NCI-H146 treated with DMSO at 0.1 percent for 48 hours (cell line): Measurements from ENCODE around the gene NAP1L4.

Experiments
- DNase-seq: peaks from one replicate; lab custom pipeline; 2025; ENCODE audit not compliant: unreplicated experiment; lab: John Stamatoyannopoulos, UW

The NAP1L4 gene, protein sequence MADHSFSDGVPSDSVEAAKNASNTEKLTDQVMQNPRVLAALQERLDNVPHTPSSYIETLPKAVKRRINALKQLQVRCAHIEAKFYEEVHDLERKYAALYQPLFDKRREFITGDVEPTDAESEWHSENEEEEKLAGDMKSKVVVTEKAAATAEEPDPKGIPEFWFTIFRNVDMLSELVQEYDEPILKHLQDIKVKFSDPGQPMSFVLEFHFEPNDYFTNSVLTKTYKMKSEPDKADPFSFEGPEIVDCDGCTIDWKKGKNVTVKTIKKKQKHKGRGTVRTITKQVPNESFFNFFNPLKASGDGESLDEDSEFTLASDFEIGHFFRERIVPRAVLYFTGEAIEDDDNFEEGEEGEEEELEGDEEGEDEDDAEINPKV

DNA sequence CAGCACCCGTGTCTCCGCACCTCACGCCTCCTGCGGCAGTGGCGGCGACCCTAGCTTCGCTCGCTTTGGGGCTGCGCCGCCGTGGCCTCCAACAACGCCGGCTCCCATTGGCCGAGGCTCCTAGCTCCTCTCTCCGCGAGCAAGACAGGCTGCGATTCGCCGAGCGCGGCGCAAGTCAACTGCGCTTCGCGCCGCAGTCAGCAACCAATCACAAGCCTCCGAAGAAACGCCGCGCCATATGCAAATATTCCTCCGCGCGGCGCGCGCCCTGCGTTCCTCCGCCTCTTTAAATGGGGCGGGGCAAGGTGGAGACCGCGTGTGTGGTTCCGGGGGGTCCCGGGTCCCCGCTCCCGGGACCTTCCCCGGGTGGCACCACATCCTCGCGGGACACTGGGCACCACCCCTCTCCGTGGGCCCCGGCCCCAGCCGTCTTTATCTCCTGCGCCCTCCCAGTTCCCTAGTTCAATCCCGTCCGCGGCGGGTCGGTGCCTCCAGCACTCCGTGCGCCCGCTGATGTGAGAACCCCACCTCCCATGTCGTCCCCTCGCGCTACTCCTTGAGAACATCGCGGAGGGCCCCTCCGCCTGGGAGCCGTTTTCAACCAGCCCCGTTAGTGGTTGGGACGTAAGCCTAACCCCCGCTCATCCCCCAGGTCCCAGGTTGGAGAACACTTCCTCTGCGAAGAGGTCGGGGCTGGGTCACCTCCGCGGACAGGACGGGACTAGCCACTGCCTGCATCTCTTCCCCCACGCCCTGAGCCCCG is at the start of gene NAP1L4:
Gene NAP1L4, minus strand, starts transcription at position 96 of the 763 bp plus-strand sequence. CDS start 13,109 bp downstream, outside the sequence.
- peak; percentile 93 for DNase-seq

DNA sequence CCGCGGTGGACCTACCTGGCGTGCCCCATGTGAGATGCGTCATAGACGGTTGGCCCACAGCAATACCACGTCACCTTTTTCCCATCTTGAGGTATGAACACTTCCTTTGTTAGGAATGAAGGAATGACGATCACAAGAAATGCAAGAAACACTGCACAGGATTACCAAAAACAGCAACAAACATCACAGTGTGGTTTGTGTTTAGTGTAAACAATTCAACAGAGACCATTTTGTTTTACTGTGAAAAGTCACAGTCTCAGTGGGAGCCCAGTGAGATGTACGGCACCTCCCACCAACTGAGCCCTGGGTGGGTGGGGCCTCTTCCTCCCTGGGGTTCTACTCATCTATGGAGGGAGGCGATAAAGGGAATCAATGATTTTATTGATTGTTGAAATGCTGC is 48.8 kb upstream of the NAP1L4 start:
- DNase-seq, result no peak

DNA sequence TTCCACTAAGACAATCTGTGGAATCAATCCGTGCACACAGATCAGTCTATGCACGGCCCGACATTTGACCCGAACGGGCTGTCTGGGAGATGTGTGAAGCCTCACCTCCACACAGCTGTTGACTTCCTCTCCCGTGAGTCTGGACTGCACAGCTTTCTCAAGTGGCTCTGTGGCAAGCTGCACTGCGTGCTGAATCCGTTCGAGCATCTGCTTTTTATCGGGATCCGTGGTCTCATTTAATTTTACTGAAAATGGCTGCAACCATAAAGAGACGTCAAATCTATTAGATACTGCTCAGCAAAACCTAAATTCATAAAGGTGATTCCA is 45.8 kb upstream of the NAP1L4 start:
- no peak for DNase-seq

DNA sequence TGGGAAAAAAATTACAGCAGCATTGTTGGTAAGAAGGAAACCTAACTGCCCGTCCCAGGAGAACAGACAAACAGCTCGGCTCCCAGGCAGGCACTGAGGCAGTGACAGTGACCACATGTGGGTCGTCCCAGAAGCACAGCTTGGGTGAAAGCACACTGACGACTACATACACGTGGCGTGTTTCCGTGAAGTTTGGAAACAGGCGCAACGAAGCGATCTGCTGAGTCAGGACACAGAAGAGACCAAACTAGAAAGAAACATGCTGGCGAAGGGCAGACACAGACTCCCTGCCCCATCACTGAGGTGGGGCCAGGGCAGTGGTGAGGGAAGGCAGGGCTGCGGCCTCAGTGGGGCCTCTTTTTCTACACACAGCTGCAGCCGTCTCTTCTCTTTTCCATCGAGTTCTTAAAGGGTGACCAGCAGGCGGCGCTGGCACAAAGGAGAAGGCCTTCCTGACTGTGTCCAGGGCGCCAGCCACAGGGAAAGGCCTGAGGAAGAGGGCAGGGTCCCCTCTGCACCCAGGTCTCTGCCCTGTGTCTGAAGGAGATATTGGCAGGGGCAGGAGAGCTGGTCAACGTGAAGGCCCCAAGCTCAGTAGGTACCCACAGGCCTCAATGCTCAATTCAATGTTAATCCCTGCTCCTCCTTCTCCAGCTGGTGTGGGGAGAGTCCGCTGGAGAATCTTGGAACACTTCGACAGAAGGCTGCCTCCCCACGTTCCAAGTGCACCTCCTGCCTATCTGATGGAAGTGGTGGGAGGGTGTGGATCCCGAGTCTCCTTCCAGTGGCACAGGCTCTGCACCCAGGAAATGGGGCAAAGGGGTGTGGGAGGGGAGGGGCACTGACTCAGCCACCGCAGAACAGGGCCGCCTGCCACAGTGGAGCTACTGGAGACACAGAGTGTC is 45.2 kb upstream of the NAP1L4 start:
- peak; percentile 31 for DNase-seq

DNA sequence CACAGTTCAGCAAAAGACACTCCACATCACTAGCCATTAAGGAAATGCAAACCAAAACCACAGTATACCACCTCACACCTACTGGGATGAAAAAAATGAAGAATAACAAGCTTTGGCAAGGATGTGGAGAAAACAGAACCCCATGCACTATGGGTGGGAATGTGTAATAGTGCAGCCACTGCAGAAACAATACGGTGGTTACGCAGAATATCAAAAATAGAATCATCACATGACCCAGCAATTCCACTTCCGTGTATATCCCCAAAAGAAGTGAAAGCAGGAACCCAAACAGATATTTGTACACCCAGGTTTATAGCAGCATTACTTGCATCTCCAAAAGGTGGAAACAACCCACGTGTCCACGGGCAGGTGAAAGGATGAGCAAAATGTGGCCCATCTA is 44.3 kb upstream of the NAP1L4 start:
- DNase-seq, result no peak

DNA sequence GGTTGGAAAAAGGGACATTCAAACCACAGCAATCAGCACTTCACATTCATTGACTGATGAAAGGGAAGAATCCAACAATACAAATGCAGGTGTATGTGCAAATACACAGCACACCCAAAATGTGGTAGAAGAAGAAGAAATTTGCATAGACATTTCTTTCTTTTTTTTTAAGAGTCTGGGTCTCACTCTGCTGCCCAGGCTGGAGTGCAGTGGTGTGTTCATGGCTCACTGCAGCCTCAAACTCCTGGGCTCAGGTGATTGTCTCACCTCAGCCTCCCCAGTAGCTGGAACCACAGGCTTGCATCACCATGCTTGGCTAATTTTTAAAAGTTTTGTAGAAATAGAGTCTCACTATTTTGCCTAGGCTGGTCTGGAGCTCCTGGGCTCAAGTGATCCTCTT is 43.2 kb upstream of the NAP1L4 start:
- DNase-seq, result no peak

DNA sequence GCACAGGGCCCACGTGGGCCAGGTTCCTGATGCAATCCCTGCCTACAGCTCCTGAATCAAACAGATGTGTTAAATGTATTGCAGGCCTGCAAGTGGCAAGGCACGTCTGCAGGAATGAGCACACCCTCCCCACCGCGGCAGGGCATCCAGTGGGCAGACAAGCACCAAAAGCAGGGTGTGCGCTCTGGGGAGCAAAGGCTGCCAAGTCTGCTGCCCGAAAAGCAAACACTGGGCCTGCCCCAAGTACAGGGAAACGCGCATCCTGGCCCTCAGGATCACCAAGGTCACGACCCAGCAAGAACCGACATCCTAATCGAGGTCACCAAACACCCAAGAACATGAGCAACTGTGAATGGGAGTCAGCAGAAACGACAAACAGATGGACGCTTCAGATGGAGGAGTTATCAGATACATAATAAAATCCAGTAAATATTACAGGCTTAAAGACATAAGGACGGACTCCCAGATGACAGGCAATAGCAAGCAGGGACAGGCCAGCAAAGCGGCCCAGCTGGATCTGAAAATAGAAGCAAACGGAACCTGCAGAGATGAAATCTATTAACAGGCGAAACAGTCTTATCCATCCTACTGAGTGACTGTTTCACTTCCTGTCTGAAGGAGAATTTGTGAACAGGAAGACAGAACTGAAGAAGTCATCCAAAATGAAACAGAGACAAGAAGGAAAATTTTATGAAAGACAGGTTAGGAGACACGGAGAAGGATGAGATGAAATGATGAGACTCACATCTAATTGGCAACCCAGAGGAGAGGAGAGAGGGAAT is 38.4 kb upstream of the NAP1L4 start:
- no peak for DNase-seq

DNA sequence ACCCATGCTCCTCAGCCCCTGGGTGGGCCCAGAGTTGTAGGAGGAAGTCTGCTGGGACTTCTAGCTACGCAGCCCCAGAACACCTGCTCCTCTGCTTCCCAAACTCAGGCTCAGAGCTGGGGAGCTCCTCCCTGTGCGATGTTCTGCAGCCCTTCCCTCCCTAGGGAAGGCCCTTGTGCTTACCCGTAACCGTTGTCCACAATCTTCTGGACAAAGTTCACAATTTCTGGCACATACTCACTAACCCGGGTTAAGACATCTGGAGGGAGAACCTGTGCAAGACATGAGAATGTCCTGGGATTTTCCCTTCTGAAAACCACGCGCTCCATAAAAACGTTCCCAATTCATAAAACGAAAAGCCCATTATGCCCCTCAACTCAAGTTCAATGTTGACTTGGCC is 36.7 kb upstream of the NAP1L4 start:
- DNase-seq, result no peak

DNA sequence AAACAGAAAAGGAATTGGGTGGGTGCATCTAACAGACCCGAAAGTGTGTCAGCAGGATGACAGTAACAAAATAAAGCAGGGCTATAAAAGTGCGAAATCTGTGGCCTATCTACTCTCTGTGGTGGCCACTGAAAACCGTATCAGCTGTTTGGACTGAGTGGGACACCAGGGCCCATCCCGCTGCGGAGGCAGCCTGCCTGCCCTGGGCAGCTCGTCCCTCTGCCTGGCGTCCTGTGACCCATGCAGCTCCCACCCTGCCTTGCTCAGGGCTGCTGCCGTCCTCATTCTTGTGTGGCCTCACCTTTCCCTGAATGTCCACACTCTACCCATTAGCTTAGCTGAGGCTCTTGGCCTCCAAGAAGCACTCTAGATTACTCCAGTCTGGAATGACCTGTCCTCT is 34.7 kb upstream of the NAP1L4 start:
- no peak for DNase-seq

DNA sequence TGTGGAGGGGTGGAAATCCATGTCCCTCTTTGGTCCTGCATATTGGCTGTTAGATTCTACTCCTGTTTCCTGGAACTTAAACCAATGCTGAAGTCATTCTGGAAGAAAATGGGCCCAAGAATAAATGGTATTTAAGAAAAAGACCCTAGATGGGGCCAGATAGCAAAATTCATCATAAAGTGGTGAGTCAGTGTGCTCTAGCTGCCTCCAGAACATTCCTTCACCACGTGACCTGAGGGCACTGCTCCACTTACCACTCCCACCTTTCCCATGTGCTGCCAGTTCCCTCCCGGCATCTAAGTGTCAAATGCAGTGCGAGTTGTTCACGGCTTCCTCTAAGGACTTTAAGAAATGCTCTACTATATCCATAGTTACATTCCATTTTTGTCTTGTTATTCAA is 30.9 kb upstream of the NAP1L4 start:
- DNase-seq, result no peak

DNA sequence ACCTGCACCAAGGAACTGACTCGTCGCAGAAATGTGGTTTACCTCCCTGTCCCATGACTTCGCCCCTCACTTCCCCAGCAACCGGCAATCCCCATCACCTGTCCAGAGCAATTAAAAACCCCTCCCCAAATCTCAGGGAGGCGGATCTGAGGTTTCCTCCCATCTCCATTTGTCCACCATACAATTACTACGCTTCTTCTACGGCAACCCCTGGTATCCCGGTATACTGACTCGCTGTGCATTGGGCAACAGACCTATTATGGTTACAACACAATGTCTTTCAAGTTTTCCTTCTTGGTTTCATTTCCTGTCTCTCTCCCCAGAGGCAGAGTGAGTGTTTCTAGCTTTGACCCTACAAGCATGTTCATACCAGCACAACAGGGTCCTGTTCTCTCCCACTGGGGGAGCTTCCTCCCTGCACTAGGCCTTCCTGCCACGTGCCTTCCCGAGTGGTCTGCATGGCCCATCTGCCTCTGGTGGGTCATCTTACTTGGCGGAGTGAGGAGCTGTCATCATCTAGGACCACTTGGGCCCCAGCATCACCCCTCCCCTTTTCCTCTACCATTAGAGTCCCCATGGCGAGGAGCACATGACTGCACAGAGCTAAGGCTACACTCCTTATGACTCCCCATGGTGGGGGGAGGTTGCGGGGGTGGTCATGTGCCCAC is 30.3 kb upstream of the NAP1L4 start:
- no peak for DNase-seq

DNA sequence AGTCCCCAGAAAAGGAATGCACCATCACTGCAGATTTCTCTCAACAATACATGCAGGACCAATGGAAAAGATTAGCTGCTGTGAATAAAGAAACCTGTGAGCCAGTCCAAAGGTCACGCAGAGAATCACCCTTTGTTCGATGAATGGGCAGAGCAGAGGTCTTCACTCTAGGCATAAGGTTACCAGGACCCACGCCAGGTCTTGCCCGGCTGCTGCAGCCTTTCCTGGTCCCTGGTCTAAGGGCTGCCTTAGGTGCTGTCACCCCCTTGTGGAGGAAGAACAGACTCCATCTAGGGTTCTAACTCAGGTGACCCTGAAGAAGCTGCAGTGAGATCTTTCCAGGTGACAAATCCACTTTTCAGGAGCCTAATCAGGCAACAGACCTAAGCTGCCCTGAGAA is 29.0 kb upstream of the NAP1L4 start:
- no peak for DNase-seq

DNA sequence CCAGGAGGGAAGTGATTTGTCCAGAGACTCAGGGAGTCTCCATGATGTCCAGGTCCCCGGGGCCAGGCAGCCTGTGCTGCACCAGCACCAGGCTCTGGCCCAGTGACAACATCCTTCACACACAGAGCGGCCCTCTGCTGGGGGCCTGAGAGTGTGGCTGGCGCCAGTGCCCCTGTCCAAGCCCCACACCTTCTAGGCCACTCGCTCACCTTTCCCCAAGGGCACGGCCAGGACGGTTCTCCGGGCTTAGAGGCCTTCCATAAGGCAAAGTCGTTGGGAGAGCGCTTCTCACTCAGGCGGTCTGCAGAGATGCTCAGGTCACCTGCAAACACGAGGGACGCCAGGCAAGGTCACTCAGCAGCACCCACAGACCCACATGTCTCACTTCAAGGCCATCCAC is 27.9 kb upstream of the NAP1L4 start:
- no peak for DNase-seq

DNA sequence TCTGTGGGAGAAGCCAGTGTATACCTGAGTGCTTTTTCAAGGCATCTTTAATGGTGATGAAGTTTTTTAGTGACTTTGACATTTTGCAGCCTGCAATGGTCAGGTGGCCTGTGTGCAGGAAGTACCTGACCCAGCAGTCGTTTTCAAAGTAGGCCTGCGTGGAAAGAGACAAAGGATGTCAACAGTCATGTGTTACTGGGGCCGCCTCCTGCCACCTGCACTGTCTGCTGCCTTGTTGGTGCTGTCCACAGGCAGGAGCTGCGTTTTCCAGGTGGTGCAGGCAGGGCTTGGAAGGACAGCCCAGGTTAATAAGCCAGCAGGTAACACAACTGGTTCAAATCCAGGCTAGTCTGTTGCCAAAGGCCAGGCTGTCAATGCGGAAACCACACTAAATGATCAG is 26.5 kb upstream of the NAP1L4 start:
- no peak for DNase-seq

DNA sequence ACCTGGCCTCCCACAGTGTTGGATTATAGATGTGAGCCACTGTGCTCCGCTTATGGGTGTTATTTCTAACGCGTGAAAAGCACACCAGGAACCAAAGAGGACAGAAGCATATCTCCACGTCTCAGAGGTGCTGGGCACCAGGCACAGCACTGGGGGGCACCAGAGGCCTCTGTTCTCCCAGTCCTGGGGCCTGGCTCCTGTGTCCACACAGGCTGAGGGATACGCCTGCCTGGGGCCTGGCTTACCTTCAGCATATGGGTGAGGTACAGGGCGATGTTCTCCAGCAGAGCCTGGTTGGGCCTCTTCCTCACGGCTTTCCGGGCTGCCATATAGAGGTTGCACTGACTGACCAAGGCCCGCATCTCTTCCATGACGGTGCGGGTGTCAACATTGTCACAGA is 24.7 kb upstream of the NAP1L4 start:
- DNase-seq, result no peak

DNA sequence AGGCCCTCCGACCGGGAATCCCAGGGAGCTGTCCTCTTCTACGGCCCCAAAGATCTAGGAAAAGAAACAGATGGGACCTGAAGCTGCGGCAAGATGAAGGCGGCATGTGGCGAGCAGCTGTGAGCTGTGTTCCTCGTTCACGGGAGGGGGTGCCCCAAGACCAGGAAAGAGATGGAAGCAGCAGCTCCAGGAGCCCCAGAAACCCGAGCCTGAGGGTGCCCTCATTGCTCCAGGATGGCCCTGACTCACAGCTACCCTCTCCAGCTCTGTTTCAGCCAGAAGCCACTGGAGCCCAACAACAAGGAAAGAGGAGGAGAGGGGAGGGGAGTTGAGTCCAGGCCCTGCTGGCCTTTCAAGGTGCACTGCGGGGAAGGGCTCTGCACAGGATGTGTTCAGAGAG is 23.7 kb upstream of the NAP1L4 start:
- no peak for DNase-seq

DNA sequence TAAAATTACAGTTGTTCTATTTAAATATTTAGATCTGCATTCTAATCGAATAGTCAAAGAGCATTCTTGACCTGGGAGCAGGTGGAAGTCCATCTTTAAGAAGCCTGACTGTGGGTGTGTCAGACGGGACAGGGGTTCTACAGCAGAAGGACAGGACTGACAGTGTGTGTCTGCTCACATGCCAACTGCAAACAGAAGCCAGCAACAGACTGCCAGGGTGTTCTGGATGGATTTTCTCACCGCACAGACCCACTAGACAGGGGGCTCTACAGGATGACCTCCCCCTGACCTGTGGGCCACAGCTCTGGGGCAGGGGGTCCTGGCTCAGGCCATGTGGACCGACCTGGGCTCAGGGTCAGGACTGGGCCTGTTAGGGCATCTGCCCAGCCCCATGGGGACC is 22.8 kb upstream of the NAP1L4 start:
- DNase-seq, result no peak

DNA sequence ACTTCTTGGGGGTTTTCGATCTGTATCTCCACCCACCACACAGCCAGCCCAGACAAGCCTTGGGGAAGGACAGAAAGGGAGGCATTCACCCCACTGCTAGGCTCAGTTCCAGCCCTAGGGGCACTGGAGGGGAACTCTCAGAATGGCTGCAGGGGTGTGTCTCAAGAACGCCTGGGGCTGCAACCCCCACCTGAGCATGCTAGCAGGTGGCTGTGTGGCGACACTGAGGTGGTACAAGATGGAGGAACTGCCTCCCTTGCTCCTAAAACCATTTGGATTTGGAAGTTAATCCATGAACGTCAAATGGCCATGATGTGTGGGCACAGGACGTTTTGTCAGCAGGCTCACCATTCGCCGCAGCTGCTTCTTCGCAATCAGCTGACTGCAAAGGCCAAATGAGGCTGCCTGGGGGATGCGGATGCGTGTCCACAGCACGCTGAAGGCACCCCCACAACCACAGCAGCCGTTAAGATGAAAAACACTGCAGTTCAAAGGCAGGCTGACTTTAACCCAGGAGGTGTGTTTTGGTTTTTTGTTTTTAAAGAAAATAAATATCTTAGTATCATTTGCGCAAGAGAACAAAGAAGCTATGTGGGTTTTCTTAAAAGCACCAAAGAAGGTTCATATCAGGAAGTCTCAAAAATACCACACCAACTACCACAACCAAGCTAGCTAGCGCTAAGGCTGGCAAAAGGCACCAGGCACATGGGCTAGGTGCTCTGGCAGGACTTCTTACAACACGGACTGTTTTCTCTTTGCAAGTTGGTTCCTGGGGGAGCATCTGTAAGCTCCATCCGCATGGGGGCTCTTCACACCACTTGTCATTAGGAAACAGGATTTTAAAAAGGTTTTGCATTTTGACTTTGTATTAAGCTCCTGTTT is 22.2 kb upstream of the NAP1L4 start:
- no peak for DNase-seq
